NCI-H1092 treated with DMSO at 0.1 percent for 48 hours (cell line): ENCODE data around the gene ARID1B.

ENCODE experiments used
- DNase-seq: peaks from one replicate; lab custom pipeline; 2025; lab: John Stamatoyannopoulos, UW

The ARID1B gene

DNA sequence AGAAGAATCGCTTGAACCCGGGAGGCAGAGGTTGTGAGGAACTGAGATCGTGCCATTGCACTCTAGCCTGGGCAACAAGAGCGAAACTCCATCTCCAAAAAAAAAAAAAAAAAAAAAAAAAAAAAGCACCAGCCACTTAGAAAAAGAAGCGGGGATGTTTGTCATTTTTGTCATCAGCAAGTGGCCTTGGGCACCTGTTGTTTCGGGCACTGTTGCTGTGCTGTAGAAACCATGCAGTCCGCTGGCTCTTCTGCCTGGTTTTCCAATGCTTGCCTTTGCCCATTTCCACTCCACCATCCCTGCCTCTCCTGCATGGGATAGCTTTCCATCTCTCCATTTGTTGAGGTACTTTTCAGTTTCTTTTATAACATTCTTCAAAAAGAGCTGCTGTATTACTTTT is 129.3 kb downstream of the ARID1B start:
- no peak for DNase-seq

DNA sequence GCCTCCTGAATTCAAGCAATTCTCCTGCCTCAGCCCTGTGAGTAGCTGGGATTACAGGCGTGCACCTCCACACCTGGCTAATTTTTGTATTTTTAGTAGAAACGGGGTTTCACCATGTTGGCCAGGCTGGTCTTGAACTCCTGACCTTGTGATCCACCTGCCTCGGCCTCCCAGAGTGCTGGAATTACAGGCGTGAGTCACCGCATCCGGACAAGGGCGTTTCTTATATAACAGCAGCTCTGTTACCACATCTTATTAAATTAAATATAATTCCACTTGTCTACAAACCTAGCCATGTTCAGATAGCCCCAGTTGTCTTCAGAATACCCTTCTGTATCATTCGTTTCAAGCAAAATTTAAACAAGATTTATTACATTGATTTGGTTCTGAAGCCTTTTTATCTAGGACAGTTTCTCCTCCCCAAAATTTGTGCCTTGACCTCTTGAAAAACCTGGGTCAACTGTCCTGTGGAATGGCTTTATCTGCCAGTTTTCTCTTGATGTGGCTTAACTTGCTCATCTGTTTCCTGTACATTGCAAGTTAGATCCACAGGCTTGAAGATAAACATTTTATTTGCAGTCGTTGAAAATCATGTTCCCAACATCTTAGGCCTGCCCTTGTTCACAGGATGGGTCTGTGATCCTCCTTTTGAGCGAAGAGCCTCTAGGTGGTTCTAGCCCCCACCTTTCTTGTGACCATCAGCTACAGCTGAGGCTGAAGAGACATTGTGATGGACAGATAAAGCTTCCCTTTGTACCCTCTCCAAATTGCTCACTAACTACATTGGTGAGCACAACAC is 132.2 kb downstream of the ARID1B start:
- no peak for DNase-seq

DNA sequence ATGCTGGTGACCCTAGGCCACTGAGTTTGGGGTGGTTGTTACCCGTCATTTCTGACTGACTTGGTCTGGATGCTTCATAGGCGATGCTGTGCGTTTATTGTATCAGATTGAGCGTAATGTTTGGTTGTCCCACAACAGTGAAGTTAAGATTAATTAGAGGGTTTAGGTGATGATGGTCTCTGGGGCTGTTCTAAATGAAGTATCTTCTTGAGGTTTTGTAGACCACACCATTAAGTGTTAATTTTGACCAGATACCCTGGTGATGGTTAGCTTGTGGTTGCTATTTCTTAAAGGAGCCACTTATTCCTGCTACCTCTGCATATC is 132.8 kb downstream of the ARID1B start:
- DNase-seq = no peak

DNA sequence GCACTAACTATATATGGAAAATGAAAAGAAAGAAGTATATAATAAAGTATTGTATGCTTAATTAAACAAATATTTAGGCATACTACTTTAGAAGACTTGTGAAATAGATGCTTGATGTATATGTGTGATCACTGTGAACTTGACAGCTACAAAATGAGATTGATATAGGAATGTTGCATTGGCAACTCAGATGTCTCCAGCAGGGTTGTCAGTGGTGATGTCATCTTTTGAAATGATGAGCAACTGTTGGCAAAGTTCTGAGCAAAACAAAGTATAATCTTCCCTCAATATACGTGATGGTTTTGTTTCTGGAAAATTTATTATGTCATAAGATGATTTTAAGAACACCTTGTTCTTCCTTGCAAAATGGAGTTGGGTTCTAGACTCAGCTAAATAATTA is 133.8 kb downstream of the ARID1B start:
- no peak for DNase-seq

- DNase-seq = no peak
Measured at GRCh38 chr6:156911581-156911980, 134.4 kb downstream of the ARID1B start.

DNA sequence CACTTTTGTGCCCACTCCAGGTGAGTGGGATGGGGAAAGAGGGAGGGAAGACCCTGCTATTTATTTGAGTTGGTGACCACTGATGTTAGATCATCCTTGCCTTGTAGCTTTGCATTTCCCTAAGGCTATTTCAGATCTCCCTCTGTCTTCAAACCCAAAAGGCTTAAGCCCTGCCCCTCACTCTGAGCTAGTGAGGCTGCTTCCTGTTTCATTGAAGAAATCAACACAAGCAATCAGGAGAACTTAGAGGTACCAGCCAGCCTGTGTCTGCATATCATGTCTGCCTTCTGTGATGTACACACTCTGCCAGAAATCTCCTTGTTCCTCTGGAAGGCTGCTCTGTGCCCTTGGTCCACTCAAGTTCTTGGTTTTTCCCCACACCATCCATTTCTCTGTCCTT is 135.3 kb downstream of the ARID1B start:
- DNase-seq = no peak

GRCh38 chr6:156914181-156914580 is 137.0 kb downstream of the ARID1B start:
- no peak for DNase-seq

DNA sequence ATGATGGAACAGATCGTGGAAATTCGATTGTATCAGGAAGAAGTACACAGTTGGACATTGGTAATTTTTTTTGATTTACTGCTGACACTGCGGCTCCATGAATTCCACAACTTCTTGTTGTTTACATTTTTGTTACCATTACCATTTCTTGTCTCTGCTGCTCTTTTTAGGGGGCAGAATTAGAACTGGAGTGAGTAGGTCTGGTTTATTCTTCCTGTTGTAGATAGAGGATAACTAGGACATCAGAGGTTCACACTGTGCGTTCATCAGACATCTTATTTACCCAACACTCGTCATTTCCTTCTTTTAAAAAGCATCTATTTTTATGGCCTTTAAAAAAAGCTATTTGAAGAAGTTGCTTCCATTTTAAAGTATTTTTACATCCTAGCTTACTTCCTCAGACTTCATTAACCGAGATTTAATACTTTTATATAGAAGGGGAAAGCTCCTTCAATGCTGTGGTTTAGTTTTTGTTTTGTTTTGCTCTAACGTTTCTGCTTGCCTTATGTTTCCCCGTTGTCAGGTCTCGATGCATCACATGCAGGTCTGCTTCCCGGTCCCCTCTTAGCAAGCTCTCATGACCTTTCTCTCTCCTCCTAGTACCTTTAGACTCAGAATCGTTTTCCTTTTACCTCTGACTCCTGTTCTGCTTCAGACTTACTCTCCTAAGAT is 139.1 kb downstream of the ARID1B start:
- DNase-seq = no peak

- DNase-seq = no peak
Measured at GRCh38 chr6:156917213-156917612, 140.0 kb downstream of the ARID1B start.

DNA sequence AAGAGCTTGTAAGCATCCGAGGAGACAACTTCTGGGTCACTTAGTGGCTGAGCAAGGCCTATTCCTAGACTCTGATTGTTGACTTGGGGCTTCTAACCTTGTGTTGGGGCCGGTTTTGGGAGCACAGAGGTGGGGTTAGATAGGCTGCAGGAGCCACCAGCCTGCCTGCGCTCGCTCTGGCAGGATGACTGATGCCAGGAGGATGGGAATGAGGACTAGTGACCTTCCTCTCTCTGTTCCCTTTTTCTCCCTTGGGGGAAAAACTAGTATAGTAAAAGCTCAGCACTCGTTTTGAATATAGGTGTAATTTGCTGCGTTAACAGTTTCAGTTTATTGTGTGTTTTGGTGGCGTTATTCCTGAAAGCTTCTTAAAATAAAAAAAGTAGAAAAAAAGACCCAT is 141.5 kb downstream of the ARID1B start:
- DNase-seq = no peak

DNA sequence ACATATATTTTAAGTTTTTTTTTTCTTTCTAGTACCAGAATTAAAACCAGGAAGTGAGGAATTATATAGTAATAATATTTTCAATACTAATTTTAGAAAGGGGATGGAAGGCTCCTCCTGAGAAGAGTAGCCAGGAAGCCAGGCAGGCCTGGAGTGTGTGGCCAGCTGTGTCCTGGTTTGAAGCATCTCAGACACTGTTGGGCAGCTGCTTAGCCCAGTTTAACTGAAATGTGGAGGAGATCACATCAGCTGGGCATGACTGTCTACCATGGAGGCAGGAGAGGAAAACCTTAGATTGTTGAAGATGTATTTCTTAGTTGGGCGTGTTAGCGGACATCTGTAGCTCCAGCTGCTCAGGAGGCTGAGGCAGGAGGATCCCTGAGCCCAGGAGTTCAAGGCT is 142.2 kb downstream of the ARID1B start:
- no peak for DNase-seq

DNA sequence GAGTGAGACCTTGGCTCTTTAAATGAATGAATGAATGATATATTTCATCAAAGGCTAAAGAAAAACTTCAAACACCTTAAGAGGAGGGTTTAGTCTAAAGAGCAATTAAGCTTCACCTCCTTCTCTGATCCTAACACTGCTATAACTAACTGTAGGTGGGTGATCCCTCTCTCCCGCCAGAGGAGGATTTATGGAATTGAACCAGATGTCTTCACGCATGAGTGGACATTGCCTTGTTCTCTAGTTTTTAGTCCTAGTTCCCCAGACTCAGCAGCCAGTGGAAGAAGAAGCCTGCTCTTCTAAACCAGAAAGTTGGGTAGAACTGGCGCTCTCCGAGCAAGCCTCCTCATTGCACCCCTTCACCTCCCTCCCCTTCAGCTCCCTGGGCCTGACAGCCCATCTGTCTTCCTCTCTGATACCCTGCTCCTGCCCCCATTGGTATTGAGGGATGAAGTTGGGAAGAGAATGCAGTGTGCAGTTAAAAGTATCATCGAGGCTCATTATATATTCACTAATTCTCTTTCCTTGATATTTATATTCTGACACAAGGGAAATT is 142.7 kb downstream of the ARID1B start:
- no peak for DNase-seq

DNA sequence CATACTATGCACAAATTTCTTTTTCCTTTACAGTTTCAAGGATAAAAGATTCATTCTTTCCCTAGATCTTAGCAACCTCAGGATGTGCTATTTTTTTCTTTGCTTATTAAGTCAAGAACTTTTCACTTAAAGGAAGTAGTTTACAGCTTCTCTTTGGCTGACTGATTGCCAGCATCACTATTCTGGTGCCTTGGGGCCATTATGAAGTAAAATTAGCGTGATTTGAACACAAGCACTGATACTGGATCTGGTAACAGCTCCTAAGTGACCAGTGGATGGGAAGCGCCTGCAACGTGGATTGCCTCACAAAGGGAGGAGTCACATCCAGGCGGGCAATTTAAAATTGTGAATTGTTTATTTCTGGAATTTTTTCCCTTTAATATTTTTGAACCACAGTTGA is 147.1 kb downstream of the ARID1B start:
- DNase-seq = no peak

DNA sequence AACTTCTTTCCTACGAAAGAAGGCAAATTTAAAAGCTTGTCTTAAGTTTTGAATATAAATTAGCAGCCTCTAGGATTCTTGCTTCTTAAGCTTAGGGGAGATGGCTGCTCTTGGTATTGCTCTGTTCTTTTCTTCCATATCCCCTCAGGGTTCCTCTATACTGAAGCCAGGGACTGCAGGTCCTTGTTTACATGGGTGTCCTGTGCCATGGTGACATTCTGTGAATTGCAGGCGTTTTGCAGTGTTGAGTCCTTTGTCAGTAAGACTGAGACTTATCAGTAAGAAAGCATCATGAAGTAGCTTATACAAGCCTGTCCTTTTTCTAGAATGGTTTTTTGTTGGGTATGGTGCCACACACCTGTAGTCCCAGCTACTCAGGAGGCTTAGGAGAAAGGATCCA is 147.8 kb downstream of the ARID1B start:
- DNase-seq = no peak

DNA sequence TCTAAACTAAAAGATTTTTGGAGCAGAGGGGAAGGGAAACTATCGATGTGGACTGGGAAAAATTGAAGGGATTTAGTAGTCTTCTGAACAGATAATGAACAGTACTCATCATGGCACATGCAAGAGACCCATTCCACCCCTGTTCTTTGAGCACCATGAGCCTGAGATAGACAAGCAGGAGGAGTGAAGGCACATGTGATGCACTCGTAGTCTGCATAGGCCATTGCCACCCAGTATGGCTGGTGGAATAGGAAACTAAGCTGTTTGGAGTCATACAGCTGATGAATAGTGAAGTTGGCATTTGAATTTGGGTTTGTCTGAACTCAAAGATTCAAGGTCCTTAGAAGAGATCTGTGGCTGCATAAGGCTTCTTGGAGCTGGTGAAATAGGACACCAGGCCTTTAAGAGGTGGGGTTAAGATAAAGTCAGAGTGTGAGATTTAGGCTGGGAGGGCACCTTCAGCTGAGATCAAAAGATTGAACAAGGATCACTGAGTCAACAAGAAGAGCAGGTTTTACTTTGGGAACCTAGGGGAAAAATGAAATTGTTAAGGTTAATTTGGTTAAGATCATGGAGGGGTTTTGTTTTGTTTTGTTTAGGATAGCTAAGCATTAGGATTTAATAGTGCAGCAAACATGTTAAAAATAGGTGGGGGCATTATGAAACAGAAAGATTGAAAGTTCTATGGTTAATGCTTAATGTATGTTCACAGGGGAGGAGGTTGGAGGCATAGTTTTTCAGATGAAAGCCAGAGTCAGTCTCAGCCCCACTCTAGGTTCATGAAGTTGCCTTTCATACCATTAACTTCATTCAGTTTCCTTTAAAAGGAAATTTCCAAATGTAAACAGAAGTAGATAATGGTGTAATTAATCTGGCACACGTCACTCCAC is 148.8 kb downstream of the ARID1B start:
- no peak for DNase-seq

GRCh38 chr6:156928126-156928525 is 150.9 kb downstream of the ARID1B start:
- DNase-seq = no peak

DNA sequence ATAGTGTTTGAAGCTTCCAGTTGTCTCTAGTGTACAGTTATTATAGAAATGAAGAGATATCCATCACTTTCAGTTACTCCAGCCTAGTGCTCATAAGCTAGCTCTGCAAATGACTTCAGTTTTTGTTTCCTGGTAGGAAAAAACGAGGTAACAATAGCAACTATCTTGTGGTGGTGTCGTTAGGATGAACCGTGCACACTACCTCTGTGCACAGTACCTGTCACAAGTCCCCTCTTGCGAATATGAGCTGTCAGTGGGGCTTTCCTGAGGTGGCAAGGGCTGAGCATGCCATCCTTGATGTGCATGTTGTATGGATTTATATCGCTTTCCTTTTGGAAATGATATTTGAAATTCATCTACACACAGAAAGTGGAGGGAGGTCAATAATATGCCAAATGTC is 151.8 kb downstream of the ARID1B start:
- no peak for DNase-seq

- no peak for DNase-seq
Measured at GRCh38 chr6:156931283-156931682, 154.1 kb downstream of the ARID1B start.

GRCh38 chr6:156933201-156934068 is 156.3 kb downstream of the ARID1B start:
- peak; percentile 89 for DNase-seq

DNA sequence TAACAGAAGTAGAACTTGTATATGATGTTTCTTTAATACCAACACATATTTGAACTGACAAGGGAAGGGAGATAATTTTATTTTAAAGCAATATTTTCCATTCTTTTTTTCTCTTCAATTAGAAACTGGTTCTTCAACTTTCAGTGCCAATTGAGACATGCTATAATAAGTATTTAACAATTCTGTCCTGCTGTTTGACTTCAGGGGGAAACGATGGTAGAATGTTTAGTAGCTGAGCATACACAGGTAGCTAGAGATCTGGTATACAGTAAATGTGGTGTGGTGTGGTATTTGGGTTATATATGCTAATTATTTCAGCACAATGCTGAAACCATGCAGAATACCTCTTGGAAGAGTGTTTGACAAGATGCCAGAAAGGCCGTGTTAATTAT is 156.9 kb downstream of the ARID1B start:
- DNase-seq = no peak

DNA sequence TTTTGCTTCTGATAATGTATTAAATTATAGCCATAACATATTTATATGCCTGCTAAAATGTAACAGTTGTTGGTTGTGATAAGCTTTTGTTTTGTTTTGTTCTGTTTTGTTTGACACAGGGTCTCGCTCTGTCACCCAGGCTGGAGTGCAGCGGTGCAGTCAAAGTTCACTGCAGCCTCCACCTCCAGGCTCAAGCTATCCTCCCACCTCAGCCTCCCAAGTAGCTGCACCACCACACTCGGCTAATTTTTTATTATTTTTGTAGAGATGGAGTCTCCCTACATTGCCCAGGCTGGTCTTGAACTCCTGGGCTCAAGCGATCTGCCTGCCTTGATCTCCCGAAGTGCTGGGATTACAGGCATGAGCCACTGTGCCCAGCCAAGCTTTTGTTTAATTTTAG is 157.8 kb downstream of the ARID1B start:
- no peak for DNase-seq

DNA sequence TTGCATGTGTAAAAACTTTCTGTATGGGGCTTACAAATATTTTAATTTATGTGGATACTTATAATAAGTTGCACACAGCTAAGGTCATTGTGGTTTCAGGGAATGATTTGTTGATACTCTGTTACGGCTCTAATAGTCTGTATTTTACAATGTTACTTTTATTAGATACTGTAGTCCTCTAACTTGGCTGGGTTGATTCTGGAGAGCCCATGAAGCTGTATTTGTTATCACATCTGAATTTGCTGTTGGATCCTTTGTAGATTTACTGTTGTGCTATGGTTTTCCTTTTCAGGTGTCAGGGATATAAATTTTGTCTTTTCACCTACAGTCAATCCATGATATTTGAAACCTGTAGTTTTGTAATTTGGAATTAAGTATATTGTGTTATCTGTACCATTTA is 161.0 kb downstream of the ARID1B start:
- no peak for DNase-seq
